A673 (cell line): ENCODE data around the gene BRSK2. TPM values are rescaled to one million over a fixed set of nuclear protein-coding genes. Genes with fewer than 3 reads are reported as not detected.

Source experiments
- BruUV-seq: library from RNA; stranded (reverse); fragments of 400-500 nt; replicated peaks from 2 replicates; lab custom pipeline; 2021; lab: Mats Ljungman, UMichigan
- CTCF ChIA-PET: fragments of 300-600 bp; sonication (Branson Sonifier 250); formaldehyde crosslinking; loops from one replicate; lab custom pipeline; 2022; ENCODE audit warnings: antibody characterized with exemption; lab: Charles Lee
- POLR2A ChIA-PET: fragments of 300-600 bp; sonication (Branson Sonifier 250); formaldehyde crosslinking; loops from one replicate; lab custom pipeline; 2022; ENCODE audit warnings: antibody characterized with exemption; ENCODE audit not compliant: low non-redundant PET; lab: Charles Lee
- DNase-seq: peaks from one replicate; pipeline ENCODE4 v3.0.0-alpha.2; 2015; ENCODE audit warnings: low spot score
- H3K27ac ChIP-seq: fragments of 200-600 bp; sonication (generic); 2 replicates; pipeline ENCODE4 v1.5.1; 2016; ENCODE audit warnings: mixed run types, low read depth, mild to moderate bottlenecking, mixed read lengths, antibody characterized with exemption, low read length; ENCODE audit not compliant: poor library complexity, severe bottlenecking
- H3K27me3 ChIP-seq: fragments of 200-600 bp; sonication (generic); replicated peaks from 2 replicates; pipeline ENCODE4 v1.6.1; 2017; ENCODE audit warnings: mixed run types, low read depth, mild to moderate bottlenecking, mixed read lengths, antibody characterized with exemption, low read length; ENCODE audit not compliant: insufficient read depth, poor library complexity
- H3K36me3 ChIP-seq: fragments of 200-600 bp; sonication (generic); 2 replicates; pipeline ENCODE4 v1.6.1; 2016; ENCODE audit warnings: mixed run types, mild to moderate bottlenecking, mixed read lengths, antibody characterized with exemption, low read length; ENCODE audit not compliant: insufficient read depth, poor library complexity, severe bottlenecking
- H3K4me1 ChIP-seq: fragments of 200-600 bp; sonication (generic); 2 replicates; pipeline ENCODE4 v1.6.1; 2017; ENCODE audit warnings: mixed run types, mild to moderate bottlenecking, mixed read lengths, antibody characterized with exemption, low read length; ENCODE audit not compliant: insufficient read depth, poor library complexity, severe bottlenecking
- H3K4me3 ChIP-seq: fragments of 200-600 bp; sonication (generic); 2 replicates; pipeline ENCODE4 v1.5.1; 2016; ENCODE audit warnings: low read depth, mixed run types, mild to moderate bottlenecking, mixed read lengths, low read length; ENCODE audit not compliant: poor library complexity, severe bottlenecking
- H3K9me3 ChIP-seq: fragments of 200-600 bp; sonication (generic); 2 replicates; pipeline ENCODE4 v1.6.1; 2016; ENCODE audit warnings: mixed run types, low read depth, mild to moderate bottlenecking, mixed read lengths, antibody characterized with exemption, low read length; ENCODE audit not compliant: poor library complexity, severe bottlenecking
- EZH2 ChIP-seq: fragments of 200-600 bp; sonication (generic); IDR thresholded peaks from 2 replicates; pipeline ENCODE4 v1.6.1; 2017; ENCODE audit warnings: borderline replicate concordance, low read depth, mild to moderate bottlenecking, mixed read lengths, antibody characterized with exemption, low read length; ENCODE audit not compliant: poor library complexity, severe bottlenecking
- intact Hi-C: fragments of 100-400 bp; cut with micrococcal nuclease; formaldehyde crosslinking; loops from one replicate; pipeline ENCODE4 v1.10.0; 2022; ENCODE audit not compliant: unreplicated experiment
- total RNA-seq: library from RNA; stranded (reverse); gene quantifications from 2 replicates; pipeline ENCODE4 v1.2.3, GENCODE V29; 2021
- TF ChIP-seq, protein P1 (sequence below): fragments of 300-800, 200-600 bp; sonication (generic); conservative IDR thresholded peaks from 2 replicates; pipeline ENCODE4 v1.5.1; 2017; ENCODE audit warnings: low read depth, mild to moderate bottlenecking, antibody characterized with exemption, low read length, moderate library complexity, mixed read lengths

The BRSK2 gene
- total RNA-seq, 1 experiment from 2014 or later: 2.2 TPM

DNA sequence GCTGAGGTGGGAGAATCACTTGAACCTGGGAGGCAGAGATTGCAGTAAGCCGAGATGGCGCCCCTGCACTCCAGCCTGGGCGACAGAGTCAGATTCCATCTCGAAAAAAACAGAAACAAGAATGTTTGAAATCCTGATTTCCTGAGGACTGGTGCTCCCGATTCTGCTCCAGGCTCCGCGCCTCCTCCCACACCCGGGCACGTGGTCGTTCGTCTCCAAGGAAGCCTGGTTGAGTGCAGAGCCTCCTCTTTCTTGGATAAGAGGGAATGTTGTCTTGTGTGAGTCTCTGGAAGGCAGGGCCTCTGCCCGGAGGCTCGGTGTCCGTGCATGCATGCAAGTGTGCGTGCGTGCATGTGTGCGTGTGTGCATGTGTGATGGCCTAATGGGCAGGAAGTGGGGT, 30.1 kb downstream of the BRSK2 start:
- no peak for DNase-seq
- CTCF ChIA-PET: no interaction called here
- POLR2A ChIA-PET: no interaction called here
- Histone ChIP-seq H3K36me3 (no peaks in the 10 kb centered on the region), H3K4me3 (no peak overlapping the region), H3K4me1 (no peaks in the 10 kb centered on the region), H3K27me3 (no peaks in the 10 kb centered on the region), H3K9me3 (peaks cover 12% of the 10 kb centered on the region), H3K27ac (no peak overlapping the region)
- TF ChIP-seq, protein P1, sequence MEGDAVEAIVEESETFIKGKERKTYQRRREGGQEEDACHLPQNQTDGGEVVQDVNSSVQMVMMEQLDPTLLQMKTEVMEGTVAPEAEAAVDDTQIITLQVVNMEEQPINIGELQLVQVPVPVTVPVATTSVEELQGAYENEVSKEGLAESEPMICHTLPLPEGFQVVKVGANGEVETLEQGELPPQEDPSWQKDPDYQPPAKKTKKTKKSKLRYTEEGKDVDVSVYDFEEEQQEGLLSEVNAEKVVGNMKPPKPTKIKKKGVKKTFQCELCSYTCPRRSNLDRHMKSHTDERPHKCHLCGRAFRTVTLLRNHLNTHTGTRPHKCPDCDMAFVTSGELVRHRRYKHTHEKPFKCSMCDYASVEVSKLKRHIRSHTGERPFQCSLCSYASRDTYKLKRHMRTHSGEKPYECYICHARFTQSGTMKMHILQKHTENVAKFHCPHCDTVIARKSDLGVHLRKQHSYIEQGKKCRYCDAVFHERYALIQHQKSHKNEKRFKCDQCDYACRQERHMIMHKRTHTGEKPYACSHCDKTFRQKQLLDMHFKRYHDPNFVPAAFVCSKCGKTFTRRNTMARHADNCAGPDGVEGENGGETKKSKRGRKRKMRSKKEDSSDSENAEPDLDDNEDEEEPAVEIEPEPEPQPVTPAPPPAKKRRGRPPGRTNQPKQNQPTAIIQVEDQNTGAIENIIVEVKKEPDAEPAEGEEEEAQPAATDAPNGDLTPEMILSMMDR: no peak
- no peak for TF ChIP-seq EZH2
- BruUV-seq: no TSS peak
- intact Hi-C loops: no loop called here

DNA sequence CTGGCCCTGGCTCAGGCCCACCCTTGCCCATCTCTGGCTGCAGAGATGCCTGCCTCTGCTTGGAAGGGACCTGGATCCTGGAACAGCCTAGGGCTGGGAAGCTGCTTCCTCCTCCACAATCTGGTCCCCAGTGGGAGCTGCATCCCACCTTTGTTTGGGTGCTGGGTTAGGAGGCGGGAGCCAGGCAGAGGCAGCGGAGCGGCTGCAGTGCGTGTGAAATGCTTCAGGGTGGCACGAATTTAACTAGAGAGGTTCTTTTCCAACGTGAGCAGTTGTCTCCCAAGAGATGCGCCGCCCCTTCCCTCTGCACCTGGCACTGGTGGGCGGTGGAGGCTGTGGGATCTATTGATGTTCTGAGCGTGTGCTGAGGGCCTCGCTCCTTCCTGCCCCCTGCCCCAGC, 31.6 kb downstream of the BRSK2 start:
- no peak for DNase-seq
- TF ChIP-seq, protein P1: no peak
- no peak for TF ChIP-seq EZH2
- BruUV-seq: no TSS peak
- intact Hi-C loops: no loop called here
- no peaks in the 10 kb centered on the region for H3K36me3 ChIP-seq
- POLR2A ChIA-PET: no interaction called here
- no peaks in the 10 kb centered on the region for H3K4me1 ChIP-seq
- CTCF ChIA-PET: no interaction called here
- H3K27me3 ChIP-seq: no peaks in the 10 kb centered on the region
- H3K27ac ChIP-seq: no peak overlapping the region
- no peak overlapping the region for H3K4me3 ChIP-seq
- H3K9me3 ChIP-seq: peaks cover 5% of the 10 kb centered on the region

DNA sequence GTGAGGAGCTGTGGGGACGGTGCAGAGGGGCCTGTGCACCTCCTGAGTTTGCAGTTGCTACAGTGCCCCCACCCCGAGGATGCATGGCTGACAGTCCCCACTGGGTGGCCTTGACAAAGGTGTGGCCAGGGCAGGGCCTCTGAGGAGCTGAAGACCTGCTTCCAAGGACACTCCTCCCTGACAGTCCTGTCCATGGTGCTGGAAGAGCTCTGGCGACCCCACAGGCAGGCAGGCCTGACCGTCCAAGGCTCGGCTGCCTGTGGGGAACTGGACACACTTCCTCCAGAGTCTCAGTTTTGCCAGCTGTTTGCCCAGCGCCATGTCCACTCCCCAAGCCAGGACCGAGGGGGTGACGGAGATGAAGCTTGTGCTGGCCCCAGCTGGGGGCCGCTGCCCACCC, 32.7 kb downstream of the BRSK2 start:
- ChIA-PET POLR2A (no interaction called here), CTCF (no interaction called here)
- no TSS peak for BruUV-seq
- intact Hi-C loops: no loop called here
- no peaks in the 10 kb centered on the region for H3K9me3 ChIP-seq
- H3K27ac ChIP-seq: no peak overlapping the region
- no peak overlapping the region for H3K4me3 ChIP-seq
- no peaks in the 10 kb centered on the region for H3K4me1 ChIP-seq
- no peaks in the 10 kb centered on the region for H3K27me3 ChIP-seq
- no peaks in the 10 kb centered on the region for H3K36me3 ChIP-seq
- no peak for DNase-seq
- TF ChIP-seq, protein P1: no peak
- TF ChIP-seq EZH2: no peak
